ENCODE data around the gene FIGLA.

The FIGLA gene

GRCh38 chr2:70759446-70759845 lies 31.0 kb downstream of the FIGLA start:
- TF ChIP-seq JUND (IDR thresholded peaks at IDR 0.05; ENCODE audit: low read depth), result no peak
- in situ Hi-C loops (cut with HindIII; ENCODE audit: low pct_unique_long_range_greater_than_20kb, low sequenced_read_pairs), result no loop called here
- no peak for DNase-seq (ENCODE audit: low read depth in 1 of 2, low spot score in 1 of 2)

DNA sequence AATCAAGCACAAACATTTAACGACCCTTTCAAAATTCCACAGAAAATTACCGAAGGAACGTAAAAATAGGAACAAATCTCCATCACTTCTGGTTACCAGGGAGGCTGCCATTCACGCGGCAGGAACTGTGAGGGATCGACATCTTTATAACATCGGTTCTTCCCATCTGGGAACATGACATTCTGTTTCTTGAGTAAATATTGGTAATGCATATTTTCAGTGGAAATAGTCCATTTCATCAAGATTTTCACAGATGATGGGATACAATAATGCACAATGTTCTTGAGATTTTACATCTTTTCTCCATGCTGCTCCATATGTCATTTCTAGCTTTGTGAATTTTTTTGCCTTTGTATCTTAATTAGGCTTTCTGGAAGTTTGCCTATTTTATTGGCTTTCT lies 32.5 kb downstream of the FIGLA start:
- in situ Hi-C loops (cut with HindIII; ENCODE audit: low pct_unique_long_range_greater_than_20kb, low sequenced_read_pairs), result no loop called here
- no peak for DNase-seq (ENCODE audit: low read depth in 1 of 2, low spot score in 1 of 2)
- TF ChIP-seq JUND (IDR thresholded peaks at IDR 0.05; ENCODE audit: low read depth), result no peak

DNA sequence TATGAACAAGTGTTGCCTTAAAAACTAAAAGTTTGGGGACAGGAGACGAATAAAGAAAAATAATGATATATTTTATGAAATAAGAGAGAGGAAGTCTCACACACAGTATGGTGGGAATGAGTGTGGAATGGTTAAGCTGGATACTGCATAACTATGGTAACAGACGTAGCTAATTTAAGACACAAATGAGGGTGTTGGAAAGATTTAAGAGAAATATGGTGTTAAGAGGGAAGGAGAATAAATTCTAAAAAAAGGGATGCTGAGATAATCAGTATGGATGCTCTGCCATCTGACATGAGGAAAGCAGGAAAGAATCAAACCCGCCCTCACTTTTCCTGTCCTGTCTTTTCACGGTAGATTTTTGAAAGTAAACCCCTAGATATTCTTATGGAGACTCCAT lies 33.1 kb downstream of the FIGLA start:
- DNase-seq (ENCODE audit: low read depth in 1 of 2, low spot score in 1 of 2), result no peak
- in situ Hi-C loops (cut with HindIII; ENCODE audit: low pct_unique_long_range_greater_than_20kb, low sequenced_read_pairs), result no loop called here
- no peak for TF ChIP-seq JUND (IDR thresholded peaks at IDR 0.05; ENCODE audit: low read depth)

GRCh38 chr2:70756128-70756527 lies 34.3 kb downstream of the FIGLA start:
- DNase-seq (ENCODE audit: low read depth in 1 of 2, low spot score in 1 of 2), result no peak
- in situ Hi-C loops (cut with HindIII; ENCODE audit: low pct_unique_long_range_greater_than_20kb, low sequenced_read_pairs), result no loop called here

DNA sequence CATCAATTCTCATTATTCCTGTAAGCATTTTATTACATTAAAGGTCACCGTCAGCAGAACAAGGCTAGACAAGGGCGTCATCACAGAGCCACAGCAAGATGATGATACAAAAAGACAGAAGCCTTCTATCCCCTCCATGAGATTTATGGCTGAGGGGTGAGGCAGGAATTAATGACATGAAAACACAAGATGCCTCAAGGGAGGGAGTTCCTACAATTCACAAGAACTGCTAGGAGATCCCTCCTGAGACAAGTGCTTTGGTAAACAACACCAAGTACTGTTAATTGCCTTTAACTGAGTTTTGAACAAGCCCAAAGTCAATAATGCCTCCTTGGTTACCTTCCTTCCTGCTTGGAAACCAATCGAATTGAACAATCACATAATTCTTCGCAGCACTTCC lies 36.5 kb downstream of the FIGLA start:
- DNase-seq (ENCODE audit: low read depth in 1 of 2, low spot score in 1 of 2), result no peak
- in situ Hi-C loops (cut with HindIII; ENCODE audit: low pct_unique_long_range_greater_than_20kb, low sequenced_read_pairs), result no loop called here
- no peak for TF ChIP-seq JUND (IDR thresholded peaks at IDR 0.05; ENCODE audit: low read depth)

More at GRCh38 chr2:70756128-70756527, 34.3 kb downstream of the FIGLA start:
- TF ChIP-seq JUND (IDR thresholded peaks at IDR 0.05; ENCODE audit: low read depth), result no peak

GRCh38 chr2:70753031-70753430 lies 37.4 kb downstream of the FIGLA start:
- TF ChIP-seq JUND (IDR thresholded peaks at IDR 0.05; ENCODE audit: low read depth), result no peak
- in situ Hi-C loops (cut with HindIII; ENCODE audit: low pct_unique_long_range_greater_than_20kb, low sequenced_read_pairs), result no loop called here
- no peak for DNase-seq (ENCODE audit: low read depth in 1 of 2, low spot score in 1 of 2)

GRCh38 chr2:70752396-70752795 lies 38.0 kb downstream of the FIGLA start:
- in situ Hi-C loops (cut with HindIII; ENCODE audit: low pct_unique_long_range_greater_than_20kb, low sequenced_read_pairs), result no loop called here
- TF ChIP-seq JUND (IDR thresholded peaks at IDR 0.05; ENCODE audit: low read depth), result no peak
- DNase-seq (ENCODE audit: low read depth in 1 of 2, low spot score in 1 of 2), result no peak

DNA sequence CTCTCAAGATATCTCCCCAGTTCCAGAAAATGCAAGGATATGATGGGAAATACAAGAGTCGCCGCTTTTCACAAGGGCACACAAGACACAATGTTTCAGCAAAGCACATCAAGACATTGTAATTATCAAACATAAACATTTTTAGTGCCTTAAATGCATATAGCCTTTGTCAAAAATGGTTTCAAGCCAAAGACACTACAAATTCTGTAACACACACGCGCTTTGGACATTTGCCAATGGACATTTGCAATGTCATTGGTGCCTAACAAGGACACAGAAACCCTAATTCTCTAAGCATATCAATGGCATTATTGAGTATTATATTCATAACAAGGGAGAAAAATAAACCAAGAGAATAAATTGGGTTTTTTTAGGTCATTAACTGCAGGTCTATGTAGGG lies 38.6 kb downstream of the FIGLA start:
- no peak for TF ChIP-seq JUND (IDR thresholded peaks at IDR 0.05; ENCODE audit: low read depth)
- no peak for DNase-seq (ENCODE audit: low read depth in 1 of 2, low spot score in 1 of 2)
- in situ Hi-C loops (cut with HindIII; ENCODE audit: low pct_unique_long_range_greater_than_20kb, low sequenced_read_pairs), result no loop called here

GRCh38 chr2:70750320-70750719 lies 40.1 kb downstream of the FIGLA start:
- in situ Hi-C loops (cut with HindIII; ENCODE audit: low pct_unique_long_range_greater_than_20kb, low sequenced_read_pairs), result no loop called here
- no peak for TF ChIP-seq JUND (IDR thresholded peaks at IDR 0.05; ENCODE audit: low read depth)
- no peak for DNase-seq (ENCODE audit: low read depth in 1 of 2, low spot score in 1 of 2)

DNA sequence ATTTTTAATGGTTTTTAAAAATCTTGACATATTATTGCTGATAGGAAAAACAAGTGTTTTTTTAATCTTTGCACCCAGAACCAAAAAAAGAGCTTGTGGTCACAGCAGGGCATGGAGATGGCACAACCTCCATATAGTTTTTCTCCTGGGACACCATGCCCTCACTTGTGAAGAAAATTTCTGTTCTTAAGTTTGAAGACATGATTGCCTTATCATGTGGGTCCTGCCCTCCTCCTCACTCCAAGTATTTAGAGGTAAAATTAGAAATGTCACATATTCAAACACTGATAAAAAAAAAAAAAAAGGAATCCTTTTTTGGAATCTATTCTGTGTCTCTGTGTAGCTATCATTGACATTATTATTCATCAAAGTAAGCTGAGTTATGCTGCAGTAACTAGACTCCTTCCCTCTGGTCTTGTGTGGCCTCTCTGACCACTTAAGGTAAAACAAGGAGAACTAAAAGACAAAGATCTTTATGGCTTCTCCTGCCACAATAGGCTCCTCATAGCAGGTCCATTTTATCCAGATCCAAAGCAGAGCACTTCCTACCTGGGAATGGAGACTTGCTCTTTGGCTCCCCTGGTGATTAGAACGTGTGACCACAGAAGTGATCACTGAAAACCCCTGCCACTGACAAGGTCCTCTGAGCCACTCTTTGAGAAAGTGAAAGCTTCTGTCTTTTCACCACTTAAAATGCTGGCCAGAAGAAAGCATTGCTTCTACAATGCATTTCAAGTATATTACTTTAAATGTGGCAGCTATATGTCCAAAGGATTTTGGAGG lies 42.2 kb downstream of the FIGLA start:
- in situ Hi-C loops (cut with HindIII; ENCODE audit: low pct_unique_long_range_greater_than_20kb, low sequenced_read_pairs), result no loop called here
- peak in 1 of 2 experiments; percentile 9 for DNase-seq (ENCODE audit: low read depth in 1 of 2, low spot score in 1 of 2)

DNA sequence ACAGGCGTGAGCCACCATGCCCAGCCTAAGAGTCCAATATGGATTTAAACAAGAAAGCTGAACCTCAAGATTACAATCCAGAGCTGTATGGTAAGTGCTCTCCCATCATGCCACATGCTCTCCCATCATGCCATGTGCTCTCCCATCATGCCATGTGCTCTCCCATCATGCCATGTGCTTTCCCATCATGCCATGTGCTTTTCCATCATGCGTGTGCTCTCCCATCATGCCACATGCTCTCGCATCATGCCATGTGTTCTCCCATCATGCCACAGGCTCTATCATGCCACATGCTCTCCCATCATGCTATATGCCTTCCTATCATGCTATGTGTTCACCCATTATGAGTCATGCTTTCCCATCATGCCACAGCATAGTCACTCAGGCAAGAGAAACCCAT lies 43.2 kb downstream of the FIGLA start:
- DNase-seq (ENCODE audit: low read depth in 1 of 2, low spot score in 1 of 2), result no peak
- TF ChIP-seq JUND (IDR thresholded peaks at IDR 0.05; ENCODE audit: low read depth), result no peak
- in situ Hi-C loops (cut with HindIII; ENCODE audit: low pct_unique_long_range_greater_than_20kb, low sequenced_read_pairs), result no loop called here

More for the DNA sequence above, 42.2 kb downstream of the FIGLA start:
- TF ChIP-seq JUND (IDR thresholded peaks at IDR 0.05; ENCODE audit: low read depth), result no peak

DNA sequence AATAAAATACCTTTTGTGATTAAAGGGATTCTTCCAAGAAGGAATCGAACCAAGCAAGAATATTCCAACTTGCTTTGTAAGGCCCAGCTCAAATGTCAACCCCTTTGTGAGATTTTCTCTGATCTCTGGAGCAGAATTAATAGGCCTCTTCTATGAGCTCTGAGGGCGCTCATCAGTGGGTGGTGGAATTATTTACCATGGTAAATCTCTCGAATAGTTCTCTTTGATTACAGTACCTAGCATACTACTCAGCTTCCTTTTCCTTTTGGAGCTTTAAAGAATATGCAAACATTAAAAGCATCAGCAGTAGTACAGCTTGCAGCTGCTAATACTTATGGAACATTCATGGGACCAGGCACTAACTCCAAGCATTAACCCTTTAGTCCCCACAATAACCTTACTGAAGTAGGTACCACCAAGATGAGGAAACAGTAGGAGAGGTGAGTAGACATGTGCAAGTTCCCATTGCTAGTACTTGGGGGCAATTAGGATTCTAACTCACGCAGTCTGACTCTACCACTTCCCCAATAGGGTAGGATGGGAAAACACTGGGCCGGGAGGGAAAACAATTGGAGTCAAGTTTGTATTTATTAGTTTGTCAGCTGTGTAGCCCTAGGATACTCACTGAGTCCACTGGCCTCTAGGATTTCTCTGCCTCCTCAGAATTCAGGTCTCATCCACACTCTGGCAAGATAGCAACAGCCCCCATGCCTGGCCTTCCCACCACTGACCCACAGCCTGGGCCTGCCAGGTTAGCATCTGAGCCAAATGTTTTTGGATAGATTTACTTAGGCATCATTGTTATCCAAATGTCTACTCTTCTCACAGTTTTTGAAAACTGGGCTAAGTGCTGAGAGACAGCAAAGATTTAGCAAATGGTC lies 44.1 kb downstream of the FIGLA start:
- in situ Hi-C loops (cut with HindIII; ENCODE audit: low pct_unique_long_range_greater_than_20kb, low sequenced_read_pairs), result no loop called here
- no peak for DNase-seq (ENCODE audit: low read depth in 1 of 2, low spot score in 1 of 2)
- TF ChIP-seq JUND (IDR thresholded peaks at IDR 0.05; ENCODE audit: low read depth), result no peak

DNA sequence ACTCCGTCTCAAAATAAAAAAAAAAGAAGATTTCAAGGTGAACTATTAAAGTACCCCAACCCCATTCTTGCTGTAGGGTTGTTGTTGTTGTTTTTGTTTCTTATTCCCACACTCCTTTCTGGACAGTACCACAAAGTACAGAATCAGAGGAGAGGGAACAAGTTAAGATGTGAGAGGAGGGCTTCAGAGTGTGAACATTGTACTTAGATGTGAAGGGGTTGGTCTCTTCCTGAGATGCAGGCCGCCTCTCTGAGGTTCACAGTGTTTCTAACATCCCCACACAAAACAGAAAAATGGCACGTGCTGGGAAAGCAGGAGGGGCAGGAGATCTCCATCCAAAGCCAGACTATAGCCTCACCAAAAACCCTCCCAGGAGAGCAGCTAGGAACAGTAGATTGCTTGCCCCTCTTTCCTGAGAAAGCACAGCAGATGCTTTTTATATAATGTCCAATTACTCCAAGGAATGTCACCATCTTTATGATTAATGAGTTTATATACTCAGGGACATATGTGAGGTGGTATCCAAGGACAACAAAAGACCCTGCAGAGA lies 45.1 kb downstream of the FIGLA start:
- TF ChIP-seq JUND (IDR thresholded peaks at IDR 0.05; ENCODE audit: low read depth), result no peak
- no peak for DNase-seq (ENCODE audit: low read depth in 1 of 2, low spot score in 1 of 2)
- in situ Hi-C loops (cut with HindIII; ENCODE audit: low pct_unique_long_range_greater_than_20kb, low sequenced_read_pairs), result no loop called here

All from T47D (cell line).